Lower leg skin (tissue), 3 donors: ENCODE measurements around the gene SIK3.

ENCODE experiments used
- POLR2A ChIP-seq, 2 donors: fragments of 450-650 bp; IDR thresholded peaks; one replicate each; pipeline ENCODE4 v1.6.1; 2016 to 2017; ENCODE audit warnings: antibody characterized with exemption in 2 of 2, mild to moderate bottlenecking in 1 of 2, moderate library complexity in 1 of 2
- TF ChIP-seq, protein P1 (sequence below), 3 donors: fragments of 450-650 bp; IDR thresholded peaks; one replicate each; pipeline ENCODE4 v1.5.1; 2016; ENCODE audit warnings: antibody characterized with exemption in 3 of 3, mild to moderate bottlenecking in 3 of 3, moderate library complexity in 2 of 3

DNA sequence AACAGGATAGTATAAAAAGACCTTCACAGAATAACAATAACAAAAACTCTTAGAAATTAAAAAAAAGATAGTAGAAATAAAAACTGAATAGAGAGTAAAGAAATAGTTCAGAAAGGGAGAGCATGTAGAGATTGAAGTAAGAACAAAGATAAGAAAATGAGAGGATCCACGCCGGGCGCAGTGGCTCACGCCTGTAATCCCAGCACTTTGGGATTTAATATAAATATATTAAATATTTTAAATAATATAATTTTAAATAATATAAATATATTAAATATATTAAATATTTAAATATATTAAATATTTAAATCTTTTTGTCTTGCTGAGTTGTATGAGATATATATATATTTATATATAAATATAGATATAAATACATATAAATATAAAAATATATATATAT is 286.1 kb downstream of the SIK3 start:
- TF ChIP-seq, protein P1, sequence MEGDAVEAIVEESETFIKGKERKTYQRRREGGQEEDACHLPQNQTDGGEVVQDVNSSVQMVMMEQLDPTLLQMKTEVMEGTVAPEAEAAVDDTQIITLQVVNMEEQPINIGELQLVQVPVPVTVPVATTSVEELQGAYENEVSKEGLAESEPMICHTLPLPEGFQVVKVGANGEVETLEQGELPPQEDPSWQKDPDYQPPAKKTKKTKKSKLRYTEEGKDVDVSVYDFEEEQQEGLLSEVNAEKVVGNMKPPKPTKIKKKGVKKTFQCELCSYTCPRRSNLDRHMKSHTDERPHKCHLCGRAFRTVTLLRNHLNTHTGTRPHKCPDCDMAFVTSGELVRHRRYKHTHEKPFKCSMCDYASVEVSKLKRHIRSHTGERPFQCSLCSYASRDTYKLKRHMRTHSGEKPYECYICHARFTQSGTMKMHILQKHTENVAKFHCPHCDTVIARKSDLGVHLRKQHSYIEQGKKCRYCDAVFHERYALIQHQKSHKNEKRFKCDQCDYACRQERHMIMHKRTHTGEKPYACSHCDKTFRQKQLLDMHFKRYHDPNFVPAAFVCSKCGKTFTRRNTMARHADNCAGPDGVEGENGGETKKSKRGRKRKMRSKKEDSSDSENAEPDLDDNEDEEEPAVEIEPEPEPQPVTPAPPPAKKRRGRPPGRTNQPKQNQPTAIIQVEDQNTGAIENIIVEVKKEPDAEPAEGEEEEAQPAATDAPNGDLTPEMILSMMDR (IDR thresholded peaks at IDR 0.05), result no peak
- TF ChIP-seq POLR2A (IDR thresholded peaks at IDR 0.05), result no peak
